ENCODE data around the gene MICAL1. TPM values are rescaled to one million over a fixed set of nuclear protein-coding genes. Genes with fewer than 3 reads are reported as not detected.

MICAL1 gene
- total and polyA plus RNA-seq, 2 of the 8 experiments (the other 6 are each of a cell fraction or from before 2014, with no cell fraction given), result 42.5 to 55.4 TPM

GRCh38 chr6:109449064-109449794 is 6.3 kb downstream of the MICAL1 start:
- Histone ChIP-seq H3K9ac (replicated peaks in 1 of 4; ENCODE audit: extremely low read depth in 1 of 4, low read depth in 3 of 4, low read length in 3 of 4) (no peak overlapping the region), H3K36me3 (ENCODE audit: control insufficient read depth in 2 of 4, insufficient read depth in 4 of 4, low read length in 3 of 4) (peaks cover 7 to 42% (median 20%) of the 10 kb centered on the region in 4 experiments; a peak in 6 of 8 replicates), H2AK5ac (ENCODE audit: low read depth, low read length) (no peak overlapping the region), H3K4me1 (replicated peaks in 1 of 4; ENCODE audit: control insufficient read depth in 3 of 4, insufficient read depth in 4 of 4, low read length in 3 of 4) (peaks cover 0 to 4% (median under 1%) of the 10 kb centered on the region in 4 experiments; a peak in 5 of 7 replicates), H3K4me3 (ENCODE audit: extremely low read depth in 1 of 4, insufficient read depth in 2 of 4, low read depth in 3 of 4, low read length in 4 of 4) (no peak overlapping the region), H3K4me2 (ENCODE audit: insufficient read depth in 1 of 2, low read depth in 2 of 2, low read length in 2 of 2) (no peak overlapping the region), H3K18ac (ENCODE audit: extremely low read depth, low read length) (no peak overlapping the region), H4K91ac (replicated peaks; ENCODE audit: insufficient read length, low read length) (no peak overlapping the region), H4K8ac (ENCODE audit: extremely low read depth, insufficient read depth, low read length) (peak overlapping the region; percentile 18), H3K79me1 (ENCODE audit: low read depth, low read length) (no peaks in the 10 kb centered on the region), H3K27ac (ENCODE audit: low read depth, low read length) (no peak overlapping the region), H2BK12ac (ENCODE audit: low read depth, low read length) (no peak overlapping the region), H3K9me3 (ENCODE audit: insufficient read depth in 2 of 2, low read depth in 1 of 2, low read length in 1 of 2) (no peaks in the 10 kb centered on the region), H2BK5ac (ENCODE audit: low read depth, low read length) (no peak overlapping the region), H4K5ac (ENCODE audit: insufficient read length, low read depth, low read length) (no peak overlapping the region), H4K20me1 (replicated peaks in 1 of 2; ENCODE audit: control insufficient read depth in 1 of 2, insufficient read depth in 2 of 2, low read length in 2 of 2) (peaks cover 0 to 15% of the 10 kb centered on the region in 2 experiments), H3K23me2 (ENCODE audit: low read depth, low read length) (no peaks in the 10 kb centered on the region; the same call in 1 of the 2 replicates), H3K27me3 (replicated peaks in 1 of 4; ENCODE audit: control insufficient read depth in 3 of 4, extremely low read depth in 1 of 4, insufficient read depth in 3 of 4, low read length in 3 of 4) (no peaks in the 10 kb centered on the region), H2BK120ac (replicated peaks; ENCODE audit: low read depth, low read length) (no peak overlapping the region), H3K4ac (replicated peaks; ENCODE audit: insufficient read length, low read depth, low read length) (no peak overlapping the region), H3K23ac (ENCODE audit: insufficient read length) (no peak overlapping the region), H3K14ac (ENCODE audit: insufficient read length) (no peak overlapping the region), H2BK15ac (ENCODE audit: low read length) (no peak overlapping the region), H2BK20ac (ENCODE audit: low read length) (no peak overlapping the region), H3K56ac (replicated peaks; ENCODE audit: insufficient read length, low read depth, low read length) (no peak overlapping the region), H3K79me2 (ENCODE audit: control insufficient read depth in 1 of 2, insufficient read depth in 2 of 2, low read length in 2 of 2) (no peaks in the 10 kb centered on the region), H2AFZ (ENCODE audit: low read length) (no peak overlapping the region)
- WGBS, 2 experiments (ENCODE audit: extremely low coverage in 1 of 2, insufficient coverage in 1 of 2, insufficient read length in 1 of 2, insufficient replicate concordance in 2 of 2, low coverage in 1 of 2, low lambda C conversion rate in 2 of 2, missing lambda C conversion rate in 1 of 2), result 93% methylated on average over 17 of the region's 19 CpGs; no CpG with 5 or more reads in 1 of the 2 experiments
- DNase-seq (ENCODE audit: low read depth in 1 of 2, low spot score in 2 of 2) (no peak), FAIRE-seq (no peak)
- TF ChIP-seq GTF2F1 (IDR thresholded peaks at IDR 0.05; ENCODE audit: borderline replicate concordance, low read depth, low read length) (no peak), ATF3 (IDR thresholded peaks at IDR 0.05; ENCODE audit: insufficient read depth, low read depth, low read length) (no peak), SAP30 (IDR thresholded peaks at IDR 0.05; ENCODE audit: insufficient read depth, insufficient replicate concordance, low read length) (no peak)
- POLR2A ChIA-PET (ENCODE audit: partially characterized antibody), result interaction anchor here (0.5 to 1.3 kb wide), 3 partner anchors 8 to 36 kb away, joined by 3 to 5 read pairs (median 3); no protein-coding TSS in a partner anchor
- CTCF ChIA-PET (ENCODE audit: partially characterized antibody), result interaction anchor here (0.8 to 2.2 kb wide), 9 partner anchors 8 to 334 kb away, joined by 3 to 11 read pairs (median 3); partner anchors contain the start of gene CD164

Data from H1 (cell line).